GM13977 (cell line): ENCODE results near the gene SMTN.

Experiments
- DNase-seq: peaks from one replicate; pipeline ENCODE4 v3.0.0; 2012; ENCODE audit warnings: low spot score
- in situ Hi-C: fragments of 300-500 bp; cut with MboI; formaldehyde crosslinking; loops from one replicate; pipeline ENCODE4 v1.12.0; 2022; ENCODE audit warnings: low sequenced_read_pairs, low pct_unique_long_range_greater_than_20kb, mixed read lengths, inconsistent platforms; ENCODE audit not compliant: unreplicated experiment
- TF ChIP-seq, protein P1 (sequence below): IDR thresholded peaks from 2 replicates; pipeline ENCODE4 v1.5.1; 2012; ENCODE audit warnings: mild to moderate bottlenecking, control low read depth; ENCODE audit not compliant: insufficient read depth; ENCODE audit errors: extremely low read depth, missing control alignments

Gene SMTN

DNA sequence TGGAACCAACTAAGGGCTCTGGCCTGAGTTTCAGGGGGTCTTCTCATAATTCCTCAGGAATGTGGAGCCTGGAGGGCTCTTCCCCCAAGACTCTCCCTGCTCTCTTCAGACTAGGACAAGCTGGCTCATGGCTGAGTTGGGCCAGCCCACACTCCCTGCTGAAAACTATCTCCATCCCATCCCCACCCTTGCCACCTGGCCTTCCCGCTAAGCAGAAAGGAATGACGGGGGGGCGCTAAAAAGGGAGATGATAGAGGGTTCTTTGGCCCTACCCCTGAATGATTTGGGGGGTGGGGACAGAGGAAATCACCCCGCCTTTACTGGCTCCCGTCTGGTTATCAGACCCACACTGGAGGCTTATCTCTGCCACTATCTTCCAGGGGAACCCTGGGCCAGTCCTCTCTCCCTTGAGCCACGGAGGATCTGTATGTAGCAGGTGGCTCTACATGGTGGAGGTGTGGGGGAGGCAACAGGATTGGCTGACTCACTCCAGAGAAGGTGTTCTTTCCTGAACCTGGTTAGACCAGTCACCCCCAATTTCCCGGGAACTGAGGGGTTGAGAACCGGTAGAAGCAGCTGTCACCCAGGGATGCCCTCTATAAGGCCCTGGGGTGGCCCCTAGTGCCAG lies 5.7 kb downstream of the SMTN start:
- in situ Hi-C loops, result loop anchor here (10.0 kb wide), 1 partner anchor 322 kb away; no protein-coding TSS in a partner anchor
- peak; percentile 9 for DNase-seq
- TF ChIP-seq, protein P1, sequence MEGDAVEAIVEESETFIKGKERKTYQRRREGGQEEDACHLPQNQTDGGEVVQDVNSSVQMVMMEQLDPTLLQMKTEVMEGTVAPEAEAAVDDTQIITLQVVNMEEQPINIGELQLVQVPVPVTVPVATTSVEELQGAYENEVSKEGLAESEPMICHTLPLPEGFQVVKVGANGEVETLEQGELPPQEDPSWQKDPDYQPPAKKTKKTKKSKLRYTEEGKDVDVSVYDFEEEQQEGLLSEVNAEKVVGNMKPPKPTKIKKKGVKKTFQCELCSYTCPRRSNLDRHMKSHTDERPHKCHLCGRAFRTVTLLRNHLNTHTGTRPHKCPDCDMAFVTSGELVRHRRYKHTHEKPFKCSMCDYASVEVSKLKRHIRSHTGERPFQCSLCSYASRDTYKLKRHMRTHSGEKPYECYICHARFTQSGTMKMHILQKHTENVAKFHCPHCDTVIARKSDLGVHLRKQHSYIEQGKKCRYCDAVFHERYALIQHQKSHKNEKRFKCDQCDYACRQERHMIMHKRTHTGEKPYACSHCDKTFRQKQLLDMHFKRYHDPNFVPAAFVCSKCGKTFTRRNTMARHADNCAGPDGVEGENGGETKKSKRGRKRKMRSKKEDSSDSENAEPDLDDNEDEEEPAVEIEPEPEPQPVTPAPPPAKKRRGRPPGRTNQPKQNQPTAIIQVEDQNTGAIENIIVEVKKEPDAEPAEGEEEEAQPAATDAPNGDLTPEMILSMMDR, result no peak

- TF ChIP-seq, protein P1, result no peak
- DNase-seq, result no peak
- in situ Hi-C loops, result loop anchor here (10.0 kb wide), 1 partner anchor 323 kb away; no protein-coding TSS in a partner anchor
These were observed 6.7 kb downstream of the SMTN start for GRCh38 chr22:31087744-31088215.

DNA sequence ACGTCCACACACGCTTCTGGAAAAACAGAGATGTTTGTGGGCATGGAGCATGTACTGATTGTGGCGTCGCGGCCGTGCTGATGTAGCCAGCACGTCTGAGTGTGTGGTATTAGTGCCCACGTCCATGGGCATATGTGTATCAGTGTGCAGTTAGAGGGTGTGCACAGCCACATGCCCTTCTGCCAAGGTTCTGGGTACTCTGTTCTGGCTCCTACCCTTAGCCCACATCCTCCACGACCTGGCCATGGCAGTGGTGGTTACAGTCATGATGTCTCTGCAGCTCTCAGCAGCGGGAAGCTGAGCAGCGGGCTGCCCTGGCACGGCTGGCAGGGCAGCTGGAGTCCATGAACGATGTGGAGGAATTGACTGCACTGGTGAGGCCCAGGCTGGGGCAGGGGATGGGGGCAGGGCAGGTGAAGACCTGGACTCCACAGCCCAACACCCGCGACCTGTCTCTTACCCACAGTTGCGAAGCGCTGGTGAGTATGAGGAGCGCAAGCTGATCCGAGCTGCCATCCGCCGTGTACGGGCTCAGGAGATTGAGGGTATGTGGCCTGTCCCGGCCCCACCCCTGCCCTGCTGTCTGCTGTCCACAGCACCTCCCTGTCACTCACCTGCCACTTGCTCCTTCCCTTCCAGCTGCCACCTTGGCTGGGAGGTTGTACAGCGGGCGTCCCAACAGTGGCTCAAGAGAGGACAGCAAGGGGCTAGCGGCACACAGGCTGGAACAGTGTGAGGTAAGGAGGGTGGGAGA lies 7.3 kb downstream of the SMTN start:
- TF ChIP-seq, protein P1, result no peak
- in situ Hi-C loops, result loop anchor here (10.0 kb wide), 1 partner anchor 324 kb away; no protein-coding TSS in a partner anchor
- no peak for DNase-seq

GRCh38 chr22:31089160-31090100 lies 8.3 kb downstream of the SMTN start:
- TF ChIP-seq, protein P1, result peak; percentile 90
- DNase-seq, result peak; percentile 82
- in situ Hi-C loops, result loop anchor here (10.0 kb wide), 1 partner anchor 325 kb away; no protein-coding TSS in a partner anchor

DNA sequence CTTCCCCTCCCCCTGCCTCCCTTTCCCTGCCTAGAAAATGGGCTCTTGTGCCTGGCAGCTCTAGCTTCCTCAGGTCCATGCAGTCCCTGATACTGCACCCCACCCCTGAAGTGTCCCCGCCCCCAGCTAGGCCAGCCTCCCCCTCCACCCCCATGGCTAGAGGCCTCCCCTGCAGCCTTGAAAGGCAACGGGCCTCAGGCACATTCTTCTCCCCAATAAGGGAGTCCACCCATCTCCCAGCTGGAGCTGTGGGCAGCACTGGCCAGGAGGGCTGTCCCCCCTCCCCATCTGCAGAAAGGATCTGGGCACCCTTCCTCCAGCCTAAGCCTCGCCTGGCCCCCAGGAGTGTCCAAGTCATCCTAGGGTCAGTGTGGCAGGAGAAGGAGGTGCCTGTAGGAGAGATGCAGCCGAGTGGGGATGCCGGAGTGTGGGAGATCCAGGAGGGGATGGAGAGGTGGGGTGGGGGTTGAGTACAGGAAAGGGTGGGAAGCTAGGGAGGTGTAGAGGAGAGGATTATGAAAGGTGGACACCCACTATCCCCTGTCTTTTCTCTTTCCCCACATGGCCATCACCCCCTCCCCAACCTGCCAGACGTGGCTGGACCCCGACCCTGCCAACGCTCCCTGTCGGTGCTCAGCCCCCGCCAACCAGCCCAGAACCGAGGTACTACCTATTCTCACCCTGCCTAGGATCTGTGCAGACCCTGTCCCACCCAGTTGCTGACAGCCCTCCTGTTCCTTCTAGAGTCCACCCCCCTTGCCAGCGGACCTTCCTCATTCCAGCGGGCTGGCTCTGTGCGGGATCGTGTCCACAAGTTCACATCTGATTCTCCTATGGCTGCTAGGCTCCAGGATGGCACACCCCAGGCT lies 9.3 kb downstream of the SMTN start:
- DNase-seq, result peak; percentile 18
- in situ Hi-C loops, result no loop called here
- TF ChIP-seq, protein P1, result no peak
